ENCODE results near the gene MAGEF1.

DNA sequence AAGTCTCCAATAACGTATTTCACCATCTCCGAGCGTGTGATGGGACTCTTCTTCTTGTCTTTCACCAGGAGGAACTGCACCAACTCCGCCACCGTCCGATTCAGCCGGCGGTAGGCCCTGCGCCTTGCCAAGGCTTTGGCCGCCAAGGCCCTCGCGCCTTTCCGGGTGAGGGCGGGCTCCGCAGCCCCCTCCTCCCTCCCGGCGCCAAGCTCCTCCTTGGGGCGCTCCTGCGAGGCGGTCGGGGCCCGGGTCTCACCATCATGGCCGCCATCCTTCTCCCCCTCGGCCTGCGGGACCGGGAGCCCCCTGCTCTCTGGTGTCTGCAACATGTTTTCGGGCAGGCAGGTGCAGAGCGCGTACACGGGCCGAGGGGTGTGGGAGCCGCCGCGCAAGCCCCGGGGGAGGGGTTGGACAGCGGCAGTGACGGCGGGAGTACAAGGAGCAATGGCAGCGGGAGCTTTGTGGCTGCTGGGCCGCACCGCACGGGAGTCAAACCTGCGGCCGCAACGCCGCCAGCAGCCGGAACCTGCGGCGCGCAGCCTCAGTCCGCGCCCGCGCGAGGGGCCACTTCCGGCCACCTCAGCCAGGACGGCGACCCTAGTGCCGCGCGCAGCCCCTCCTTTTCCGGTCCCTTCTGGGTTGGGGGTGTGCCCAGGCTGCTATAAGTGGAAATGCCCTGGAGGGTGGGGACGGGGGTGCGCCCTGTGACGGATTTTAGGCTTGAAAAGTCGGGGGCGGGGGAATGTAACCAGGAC, at the start of gene MAGEF1:
- TF ChIP-seq, protein P1, sequence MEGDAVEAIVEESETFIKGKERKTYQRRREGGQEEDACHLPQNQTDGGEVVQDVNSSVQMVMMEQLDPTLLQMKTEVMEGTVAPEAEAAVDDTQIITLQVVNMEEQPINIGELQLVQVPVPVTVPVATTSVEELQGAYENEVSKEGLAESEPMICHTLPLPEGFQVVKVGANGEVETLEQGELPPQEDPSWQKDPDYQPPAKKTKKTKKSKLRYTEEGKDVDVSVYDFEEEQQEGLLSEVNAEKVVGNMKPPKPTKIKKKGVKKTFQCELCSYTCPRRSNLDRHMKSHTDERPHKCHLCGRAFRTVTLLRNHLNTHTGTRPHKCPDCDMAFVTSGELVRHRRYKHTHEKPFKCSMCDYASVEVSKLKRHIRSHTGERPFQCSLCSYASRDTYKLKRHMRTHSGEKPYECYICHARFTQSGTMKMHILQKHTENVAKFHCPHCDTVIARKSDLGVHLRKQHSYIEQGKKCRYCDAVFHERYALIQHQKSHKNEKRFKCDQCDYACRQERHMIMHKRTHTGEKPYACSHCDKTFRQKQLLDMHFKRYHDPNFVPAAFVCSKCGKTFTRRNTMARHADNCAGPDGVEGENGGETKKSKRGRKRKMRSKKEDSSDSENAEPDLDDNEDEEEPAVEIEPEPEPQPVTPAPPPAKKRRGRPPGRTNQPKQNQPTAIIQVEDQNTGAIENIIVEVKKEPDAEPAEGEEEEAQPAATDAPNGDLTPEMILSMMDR (IDR thresholded peaks at IDR 0.05; ENCODE audit: low read depth, low read length), result no peak
- TF ChIP-seq EZH2phosphoT487 (IDR thresholded peaks at IDR 0.05; ENCODE audit: low read depth), result no peak

Data from OCI-LY3 (cell line).